Muscle of leg (tissue), 11 donors: ENCODE measurements around the gene MINDY3. TPM values are rescaled to one million over a fixed set of nuclear protein-coding genes. Genes with fewer than 3 reads are reported as not detected.
"Not testable (repeated sequence)": the region's sequence is repeated elsewhere in the genome, so short reads cannot be mapped to it uniquely, and the experiment has no call there.

Experiments used
- DNase-seq: peaks from one replicate; pipeline ENCODE4 v3.0.0; 2013
- H3K27ac ChIP-seq: one replicate; pipeline ENCODE4 v1.5.1; 2013; ENCODE audit warnings: mild to moderate bottlenecking, low read length, control low read depth
- H3K27me3 ChIP-seq: one replicate; pipeline ENCODE4 v1.6.1; 2013; ENCODE audit warnings: low read length; ENCODE audit not compliant: control insufficient read depth, insufficient read depth
- H3K36me3 ChIP-seq: one replicate; pipeline ENCODE4 v1.6.1; 2013; ENCODE audit warnings: low read length; ENCODE audit not compliant: control insufficient read depth, insufficient read depth
- H3K4me1 ChIP-seq: one replicate; pipeline ENCODE4 v1.6.1; 2013; ENCODE audit warnings: low read length; ENCODE audit not compliant: control insufficient read depth, insufficient read depth
- H3K4me3 ChIP-seq: one replicate; pipeline ENCODE4 v1.5.1; 2013; ENCODE audit warnings: low read length, control low read depth
- H3K9me3 ChIP-seq: replicated peaks from 2 replicates; pipeline ENCODE4 v1.6.1; 2013; ENCODE audit warnings: low read depth, low read length; ENCODE audit not compliant: control insufficient read depth
- WGBS: methylation state at CpG from one replicate; pipeline ENCODE4 v1.1.5; 2013; ENCODE audit warnings: missing lambda C conversion rate; ENCODE audit not compliant: insufficient coverage; 5-methylcytosine and 5-hydroxymethylcytosine counted together
- polyA plus RNA-seq, 8 donors: library from polyadenylated mRNA; unstranded; fragments of 120-200 nt; gene quantifications; one replicate each; pipeline versions ENCODE4 v1.2.1 to v1.2.3, GENCODE V29; 2013; ENCODE audit warnings: inconsistent platforms in 1 of 8, low replicate concordance in 1 of 8; ENCODE audit not compliant: insufficient read length in 8 of 8, insufficient read depth in 1 of 8
- total RNA-seq: library from RNA; stranded (reverse); fragments of 120-200 nt; gene quantifications from one replicate; pipeline ENCODE4 v1.2.4, GENCODE V29; 2013

The MINDY3 gene
- total and polyA plus RNA-seq, 9 donors: 20.9 to 29.4 (median 24.5) TPM

DNA sequence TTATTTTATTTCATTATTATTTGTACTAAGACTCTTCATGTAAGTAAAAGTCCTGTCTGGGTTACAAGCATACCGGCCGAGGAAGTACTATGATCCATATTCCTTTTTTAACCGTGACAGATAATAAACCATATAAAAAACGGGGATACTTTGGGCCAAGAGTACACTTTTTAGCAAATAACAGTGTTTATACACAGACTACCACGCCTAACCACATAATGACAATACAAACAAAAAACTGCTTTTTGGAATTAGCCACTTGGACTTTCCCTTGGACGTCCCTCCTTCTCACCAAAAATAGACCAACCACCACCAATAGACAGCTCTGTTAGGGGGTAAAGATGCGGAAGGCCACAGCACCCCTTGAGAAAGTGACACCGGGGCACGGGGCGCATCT is 800 bp downstream of the MINDY3 start:
- no peaks in the 10 kb centered on the region for H3K36me3 ChIP-seq
- H3K4me3 ChIP-seq: peak overlapping the region; percentile 87
- DNase-seq: no peak
- H3K9me3 ChIP-seq: no peaks in the 10 kb centered on the region
- H3K4me1 ChIP-seq: no peaks in the 10 kb centered on the region
- no peaks in the 10 kb centered on the region for H3K27me3 ChIP-seq
- WGBS: 24% methylated on average over 4 of the region's 10 CpGs
- H3K27ac ChIP-seq: peak overlapping the region; percentile 77

- Histone ChIP-seq H3K27me3 (no peaks in the 10 kb centered on the region), H3K9me3 (no peaks in the 10 kb centered on the region), H3K36me3 (no peaks in the 10 kb centered on the region), H3K4me1 (no peaks in the 10 kb centered on the region), H3K4me3 (no peak overlapping the region), H3K27ac (no peak overlapping the region)
- no peak for DNase-seq
- WGBS: no CpG with 5 or more reads among the region's 7 CpGs
These were observed 1.4 kb downstream of the MINDY3 start for GRCh38 chr10:15858861-15859281.

GRCh38 chr10:15857107-15857575 is 3.2 kb downstream of the MINDY3 start:
- DNase-seq: no peak
- Histone ChIP-seq H3K27me3 (no peaks in the 10 kb centered on the region), H3K36me3 (no peaks in the 10 kb centered on the region), H3K4me3 (no peak overlapping the region), H3K27ac (no peak overlapping the region), H3K4me1 (no peaks in the 10 kb centered on the region), H3K9me3 (no peaks in the 10 kb centered on the region)
- WGBS: no CpG with 5 or more reads among the region's 2 CpGs

DNA sequence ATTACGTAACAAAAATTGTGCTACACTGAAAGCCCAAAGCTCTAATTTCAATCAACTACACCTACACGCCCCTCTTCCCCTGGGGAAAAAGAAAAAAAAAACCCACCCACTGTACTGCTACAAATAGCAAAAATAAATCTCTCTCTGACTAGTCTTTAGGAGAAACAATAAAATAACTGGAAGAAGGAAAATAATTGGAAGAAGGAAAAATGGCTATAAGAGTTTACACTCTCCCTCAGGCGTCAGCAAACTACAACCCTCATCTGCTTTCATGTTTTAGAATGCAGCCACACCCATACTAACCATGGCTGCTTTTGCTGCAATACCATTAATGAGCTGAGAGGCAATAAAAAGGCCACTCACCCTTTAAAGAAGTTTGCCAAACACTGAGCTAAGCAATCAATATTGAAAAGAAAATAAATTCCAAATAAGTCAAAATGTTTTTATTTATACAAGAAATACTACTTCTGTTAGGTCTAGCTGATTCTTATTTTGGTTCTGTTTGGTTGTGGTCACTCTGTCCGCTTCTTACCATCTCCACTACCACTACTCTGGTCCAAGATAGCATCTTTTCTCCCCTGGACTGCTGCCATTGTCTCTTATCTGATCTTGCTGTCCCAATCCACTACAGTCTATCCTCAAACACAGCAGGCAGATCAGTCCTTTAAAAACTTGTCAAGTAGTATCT is 3.8 kb downstream of the MINDY3 start:
- no peak overlapping the region for H3K4me3 ChIP-seq
- H3K9me3 ChIP-seq: no peaks in the 10 kb centered on the region
- no peak overlapping the region for H3K27ac ChIP-seq
- DNase-seq: no peak
- H3K27me3 ChIP-seq: no peaks in the 10 kb centered on the region
- WGBS: 78% methylated on average over 1 of the region's 4 CpGs
- no peaks in the 10 kb centered on the region for H3K36me3 ChIP-seq
- H3K4me1 ChIP-seq: no peaks in the 10 kb centered on the region

DNA sequence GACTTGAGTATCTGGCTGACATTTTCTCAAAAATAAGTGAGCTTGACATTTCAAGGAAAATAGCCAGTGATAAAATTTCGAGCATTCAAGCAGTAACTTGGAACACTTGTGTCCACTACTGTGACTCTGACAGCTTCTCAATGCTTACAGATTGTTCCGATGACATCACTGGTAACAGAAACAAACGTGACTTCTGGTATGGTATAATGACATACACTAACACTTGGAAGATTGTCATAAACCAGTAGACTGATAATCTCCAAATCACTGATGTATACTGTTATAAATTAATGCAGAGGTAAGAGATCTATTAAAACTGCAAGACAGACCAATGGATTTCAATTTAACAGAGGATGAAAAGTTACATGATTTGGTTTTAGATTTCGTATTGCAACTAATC is 6.5 kb downstream of the MINDY3 start:
- WGBS: 83% methylated on average over 1 of the region's 4 CpGs
- no peak for DNase-seq
- Histone ChIP-seq H3K36me3 (no peaks in the 10 kb centered on the region), H3K27me3 (no peaks in the 10 kb centered on the region), H3K27ac (no peak overlapping the region), H3K9me3 (peaks cover 6% of the 10 kb centered on the region), H3K4me3 (no peak overlapping the region), H3K4me1 (no peaks in the 10 kb centered on the region)

DNA sequence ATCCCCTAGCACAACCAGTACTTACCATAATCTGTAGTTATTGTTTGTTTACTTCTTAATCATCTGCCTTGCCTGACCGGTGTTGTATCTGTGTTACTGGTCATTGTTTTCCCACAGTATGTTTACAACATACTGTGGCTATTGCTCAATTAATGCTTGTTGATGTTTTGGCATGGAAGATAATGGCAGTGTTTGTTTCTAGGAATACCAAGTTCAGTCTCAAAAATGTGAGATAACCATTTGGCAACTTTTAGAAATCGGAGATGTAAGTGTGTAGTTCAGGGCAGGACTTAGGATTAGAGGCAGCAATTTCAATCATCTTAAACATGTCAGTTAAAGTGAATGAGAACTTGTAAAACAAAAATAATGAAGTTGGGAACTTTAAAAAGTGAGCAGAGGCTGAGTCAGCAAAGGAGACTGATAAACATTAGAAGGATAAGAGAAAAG is 8.2 kb downstream of the MINDY3 start:
- no peaks in the 10 kb centered on the region for H3K27me3 ChIP-seq
- no peaks in the 10 kb centered on the region for H3K4me1 ChIP-seq
- no peak for DNase-seq
- H3K9me3 ChIP-seq: peaks cover 6% of the 10 kb centered on the region
- H3K36me3 ChIP-seq: no peaks in the 10 kb centered on the region
- H3K4me3 ChIP-seq: no peak overlapping the region
- H3K27ac ChIP-seq: no peak overlapping the region
- WGBS: no CpG with 5 or more reads among the region's 2 CpGs

GRCh38 chr10:15850337-15850978 is 9.8 kb downstream of the MINDY3 start:
- not testable (repeated sequence) for H3K9me3 ChIP-seq, H3K27ac ChIP-seq, H3K4me3 ChIP-seq, DNase-seq, H3K4me1 ChIP-seq, H3K27me3 ChIP-seq, H3K36me3 ChIP-seq
- 100% methylated on average over 3 of the region's 9 CpGs for WGBS

DNA sequence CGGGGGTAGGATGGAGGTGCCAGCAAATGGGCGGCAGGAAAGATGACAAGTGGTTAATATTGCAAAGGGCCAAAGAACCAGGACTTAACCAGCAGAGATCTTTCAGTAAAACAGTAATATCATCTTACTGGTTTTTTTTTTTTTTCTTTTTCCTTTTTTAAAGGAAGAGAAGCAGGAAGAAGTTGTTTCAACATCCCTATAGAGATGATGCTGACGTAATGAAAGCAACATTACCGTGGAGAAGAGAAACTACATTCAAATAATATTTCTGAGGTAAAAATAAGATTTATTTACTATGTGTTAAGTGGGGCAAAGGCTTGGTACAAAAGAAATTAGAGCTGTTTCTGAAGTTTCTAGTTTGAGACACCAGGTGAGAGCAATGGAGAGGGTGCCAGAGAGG is 11.0 kb downstream of the MINDY3 start:
- no peak for DNase-seq
- Histone ChIP-seq H3K4me3 (no peak overlapping the region), H3K27ac (no peak overlapping the region), H3K27me3 (no peaks in the 10 kb centered on the region), H3K36me3 (no peaks in the 10 kb centered on the region), H3K4me1 (no peaks in the 10 kb centered on the region), H3K9me3 (peaks cover 6% of the 10 kb centered on the region)
- no CpG with 5 or more reads among the region's 4 CpGs for WGBS

GRCh38 chr10:15847481-15847880 is 12.8 kb downstream of the MINDY3 start:
- no peaks in the 10 kb centered on the region for H3K36me3 ChIP-seq
- H3K9me3 ChIP-seq: peaks cover 6% of the 10 kb centered on the region
- WGBS: no CpG with 5 or more reads among the region's 4 CpGs
- no peak overlapping the region for H3K4me3 ChIP-seq
- H3K27me3 ChIP-seq: no peaks in the 10 kb centered on the region
- H3K27ac ChIP-seq: no peak overlapping the region
- H3K4me1 ChIP-seq: no peaks in the 10 kb centered on the region
- DNase-seq: no peak

DNA sequence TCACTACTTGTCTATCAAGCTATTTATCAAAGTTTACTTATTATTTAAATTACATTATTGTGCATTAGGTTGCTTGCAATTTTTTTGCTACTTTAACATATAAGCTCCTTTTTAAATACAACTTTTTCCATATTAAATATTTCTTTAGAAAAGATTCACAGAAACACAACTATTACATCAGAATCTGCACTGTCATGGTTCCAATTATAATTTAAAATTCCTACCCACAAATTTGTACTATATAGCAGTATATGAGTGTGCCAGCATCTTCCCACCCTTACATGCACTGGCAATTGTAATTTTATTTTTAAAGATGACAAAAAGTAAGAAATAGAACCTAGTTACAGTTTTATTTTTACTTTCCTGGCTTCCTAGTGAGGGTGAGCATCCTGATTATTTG is 15.8 kb downstream of the MINDY3 start:
- H3K27me3 ChIP-seq: no peaks in the 10 kb centered on the region
- H3K36me3 ChIP-seq: no peaks in the 10 kb centered on the region
- no peak overlapping the region for H3K4me3 ChIP-seq
- no peak overlapping the region for H3K27ac ChIP-seq
- DNase-seq: no peak
- no peaks in the 10 kb centered on the region for H3K4me1 ChIP-seq
- no peaks in the 10 kb centered on the region for H3K9me3 ChIP-seq
